GM18517 (cell line): Measurements from ENCODE around the gene MCRS1.
"Not testable (repeated sequence)": the region's sequence is repeated elsewhere in the genome, so short reads cannot be mapped to it uniquely, and the experiment has no call there.

ENCODE experiments used
- ATAC-seq: cut with Tn5 transposase; IDR thresholded peaks from one replicate; pipeline ENCODE4 v1.9.1; 2021; ENCODE audit warnings: mild to moderate bottlenecking, moderate library complexity; ENCODE audit not compliant: unreplicated experiment

The MCRS1 gene

DNA sequence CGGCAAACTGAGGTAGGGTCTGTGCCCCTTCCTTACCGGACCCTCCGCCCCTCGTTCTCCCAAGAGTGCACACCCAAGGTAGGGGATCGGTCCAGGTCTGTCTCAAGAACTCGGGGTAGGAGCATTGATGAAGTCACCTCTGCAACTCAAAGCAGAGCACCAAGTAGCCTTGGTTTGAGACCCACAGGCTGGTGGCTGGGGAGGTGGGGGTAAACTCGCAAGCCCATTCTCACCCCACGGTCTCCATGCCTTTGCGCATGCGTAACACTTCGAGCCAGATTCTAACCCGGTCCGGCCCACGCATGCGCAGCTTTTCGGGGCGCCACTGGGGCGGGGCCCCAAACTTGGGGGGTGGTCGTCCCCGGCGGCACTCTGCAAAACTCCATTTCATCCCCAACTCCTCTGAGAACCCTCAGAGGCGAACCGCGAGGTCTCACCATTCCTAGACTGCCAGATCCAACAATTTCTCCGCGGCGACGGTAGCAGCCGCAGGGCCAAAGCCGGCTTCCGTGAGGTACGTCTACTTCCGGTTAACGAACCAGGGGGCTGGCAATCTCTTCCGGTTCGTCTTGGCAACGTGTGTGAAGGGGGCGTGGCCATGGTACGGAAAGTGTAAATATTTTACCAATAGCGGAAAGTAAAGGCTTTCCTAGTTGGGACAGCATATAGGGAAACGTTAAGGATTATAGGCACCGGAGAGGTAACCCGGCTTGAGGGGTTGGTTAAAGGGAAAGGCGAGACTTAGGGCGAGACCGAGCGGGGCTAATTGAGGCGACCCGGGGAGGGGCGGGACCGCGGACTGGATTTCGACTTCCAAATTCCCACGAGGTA, at the start of gene MCRS1:
TSS of gene MCRS1 (minus strand) at position 532 of the 831 bp plus-strand sequence. CDS start 1,411 bp downstream, outside the sequence.
- peak; percentile 85 for ATAC-seq

DNA sequence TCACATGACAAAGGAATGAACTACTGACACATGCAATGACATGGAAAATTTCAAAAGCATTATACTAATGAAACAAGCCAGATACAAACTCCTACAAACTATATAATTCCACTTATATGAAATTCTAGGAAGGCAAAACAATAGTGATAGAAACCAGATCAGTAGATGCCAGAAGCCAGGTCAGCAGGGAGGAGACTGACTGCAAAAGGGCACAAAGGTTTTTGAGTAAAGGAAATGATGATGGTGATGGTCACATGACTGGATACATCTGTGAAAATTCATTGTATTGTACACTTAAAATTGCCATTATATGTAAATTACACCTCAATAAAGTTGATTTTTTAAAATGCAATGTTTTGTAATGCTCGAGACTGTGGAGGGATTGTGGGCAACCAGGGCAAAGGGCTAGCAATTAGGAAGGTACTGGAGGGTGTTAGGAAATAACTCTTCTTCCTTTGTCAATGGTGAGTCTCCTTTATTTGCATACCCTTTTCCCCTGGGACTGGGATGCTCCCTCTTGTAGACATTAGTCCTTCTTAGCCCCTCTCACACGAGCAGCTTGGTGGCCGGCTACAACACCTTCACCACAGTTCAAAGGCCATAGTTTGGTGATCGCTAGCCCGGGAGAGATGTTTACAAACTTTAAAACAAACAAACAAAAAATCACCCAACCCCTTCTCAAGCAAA, 48.7 kb upstream of the MCRS1 start:
- ATAC-seq = no peak

DNA sequence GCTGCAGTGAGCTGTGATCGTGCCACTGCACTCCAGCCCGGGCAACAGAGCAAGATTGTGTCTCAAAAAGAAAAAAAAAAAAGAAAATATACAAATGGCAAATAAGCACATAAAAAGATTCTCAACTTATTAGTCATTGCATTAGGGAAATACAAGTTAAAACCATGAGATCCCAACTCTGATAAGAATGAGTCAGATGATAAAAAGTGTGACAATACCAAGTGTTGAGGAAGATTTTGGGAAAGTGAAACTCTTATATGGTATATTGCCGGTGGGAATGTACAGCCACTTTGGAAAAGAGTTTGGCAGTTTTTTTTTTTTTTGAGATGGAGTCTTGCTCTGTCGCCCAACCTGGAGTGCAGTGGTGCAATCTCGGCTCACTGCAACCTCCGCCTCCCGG, 47.8 kb upstream of the MCRS1 start:
- no peak for ATAC-seq

GRCh38 chr12:49612210-49612609, 44.3 kb upstream of the MCRS1 start:
- no peak for ATAC-seq

GRCh38 chr12:49610785-49611184, 42.8 kb upstream of the MCRS1 start:
- not testable (repeated sequence) for ATAC-seq

GRCh38 chr12:49609875-49610154, 41.9 kb upstream of the MCRS1 start:
- ATAC-seq = no peak

- no peak for ATAC-seq
Observed at GRCh38 chr12:49609059-49609874, 41.3 kb upstream of the MCRS1 start.

DNA sequence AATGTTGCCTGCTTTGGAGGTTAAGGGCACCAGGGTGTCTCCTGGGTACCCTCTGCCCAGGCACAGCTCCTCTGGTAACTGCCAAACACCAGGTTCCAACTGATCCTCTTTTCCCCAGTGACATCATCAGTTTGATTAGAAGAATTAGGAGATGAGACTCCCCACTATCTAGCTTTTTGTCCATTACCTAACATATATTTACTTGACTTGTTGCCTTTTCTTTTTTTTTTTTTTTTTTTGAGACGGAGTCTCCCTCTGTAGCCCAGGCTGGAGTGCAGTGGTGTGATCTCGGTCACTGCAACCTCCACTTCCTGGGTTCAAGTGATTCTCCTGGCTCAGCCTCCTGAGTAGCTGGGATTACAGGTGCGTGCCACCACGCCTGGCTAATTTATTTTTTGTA, 37.6 kb upstream of the MCRS1 start, which contains the start of gene FAM186B:
TSS of gene FAM186B (minus strand) at position 101 of the 400 bp plus-strand sequence. CDS start 162 bp downstream, outside the sequence.
- not testable (repeated sequence) for ATAC-seq

DNA sequence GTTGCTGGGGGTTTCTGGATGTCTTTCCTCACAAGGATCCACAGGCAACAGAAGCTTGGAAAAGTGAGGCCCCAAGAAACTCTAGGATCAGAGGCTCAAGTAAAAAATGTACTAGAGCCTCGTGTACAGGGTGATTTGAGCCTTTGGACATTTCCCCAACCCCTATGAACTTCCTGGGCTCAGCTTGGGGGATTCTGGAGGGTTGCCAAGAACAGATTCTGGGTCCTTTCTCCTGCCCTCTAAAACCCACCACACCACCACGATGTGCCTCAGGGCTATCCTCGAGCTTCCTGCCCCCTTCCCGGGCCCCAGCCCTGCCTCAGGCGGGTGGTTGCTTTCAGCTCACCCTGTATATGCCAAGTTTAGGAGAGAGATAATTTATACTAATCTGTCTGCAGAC, 36.9 kb upstream of the MCRS1 start:
- ATAC-seq = no peak

DNA sequence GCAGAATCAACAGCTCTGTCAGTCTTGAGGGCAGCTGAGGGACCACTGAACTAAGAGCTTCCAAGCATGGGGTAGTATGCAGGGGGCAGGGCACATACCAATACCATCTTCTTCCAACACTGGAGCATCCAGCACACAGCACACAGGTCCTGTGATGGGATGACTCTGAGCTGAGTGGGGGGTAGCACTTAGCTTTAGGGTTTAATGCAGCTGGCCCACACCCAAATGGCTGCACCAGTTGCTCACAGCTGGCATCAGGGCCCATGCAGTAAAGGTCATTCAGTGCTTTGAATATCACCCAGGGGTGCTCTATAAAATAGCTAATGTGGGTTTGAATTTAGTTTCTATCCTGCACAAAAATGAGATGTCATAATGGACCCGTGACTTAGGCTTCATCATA, 35.8 kb upstream of the MCRS1 start:
- ATAC-seq = no peak

- no peak for ATAC-seq
Observed at GRCh38 chr12:49599961-49600360, 32.0 kb upstream of the MCRS1 start.

DNA sequence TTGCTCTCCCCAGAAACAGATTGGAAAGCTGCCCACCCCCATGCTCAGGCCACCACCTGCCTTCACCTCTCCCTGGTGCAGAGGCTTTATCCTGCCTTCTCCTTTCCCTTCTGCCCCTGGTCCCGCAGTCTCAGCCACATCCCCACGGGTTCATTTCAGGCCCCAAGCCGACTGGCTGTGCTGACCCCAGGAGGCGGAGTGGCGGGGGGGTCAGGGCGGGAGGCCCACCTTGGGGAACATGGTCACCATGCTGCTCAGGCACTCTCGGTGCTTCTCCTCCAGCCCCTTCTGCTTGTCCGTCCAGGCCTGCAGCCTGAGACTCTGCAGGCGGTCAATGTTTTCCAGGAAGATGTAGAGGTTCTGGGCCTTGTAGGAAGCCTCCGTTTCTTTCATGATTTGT, 30.6 kb upstream of the MCRS1 start:
- ATAC-seq = no peak

GRCh38 chr12:49588721-49589516, 21.0 kb upstream of the MCRS1 start:
- ATAC-seq = no peak

- no peak for ATAC-seq
Observed at GRCh38 chr12:49588281-49588680, 20.3 kb upstream of the MCRS1 start.

GRCh38 chr12:49587174-49587908, 19.4 kb upstream of the MCRS1 start:
- no peak for ATAC-seq

DNA sequence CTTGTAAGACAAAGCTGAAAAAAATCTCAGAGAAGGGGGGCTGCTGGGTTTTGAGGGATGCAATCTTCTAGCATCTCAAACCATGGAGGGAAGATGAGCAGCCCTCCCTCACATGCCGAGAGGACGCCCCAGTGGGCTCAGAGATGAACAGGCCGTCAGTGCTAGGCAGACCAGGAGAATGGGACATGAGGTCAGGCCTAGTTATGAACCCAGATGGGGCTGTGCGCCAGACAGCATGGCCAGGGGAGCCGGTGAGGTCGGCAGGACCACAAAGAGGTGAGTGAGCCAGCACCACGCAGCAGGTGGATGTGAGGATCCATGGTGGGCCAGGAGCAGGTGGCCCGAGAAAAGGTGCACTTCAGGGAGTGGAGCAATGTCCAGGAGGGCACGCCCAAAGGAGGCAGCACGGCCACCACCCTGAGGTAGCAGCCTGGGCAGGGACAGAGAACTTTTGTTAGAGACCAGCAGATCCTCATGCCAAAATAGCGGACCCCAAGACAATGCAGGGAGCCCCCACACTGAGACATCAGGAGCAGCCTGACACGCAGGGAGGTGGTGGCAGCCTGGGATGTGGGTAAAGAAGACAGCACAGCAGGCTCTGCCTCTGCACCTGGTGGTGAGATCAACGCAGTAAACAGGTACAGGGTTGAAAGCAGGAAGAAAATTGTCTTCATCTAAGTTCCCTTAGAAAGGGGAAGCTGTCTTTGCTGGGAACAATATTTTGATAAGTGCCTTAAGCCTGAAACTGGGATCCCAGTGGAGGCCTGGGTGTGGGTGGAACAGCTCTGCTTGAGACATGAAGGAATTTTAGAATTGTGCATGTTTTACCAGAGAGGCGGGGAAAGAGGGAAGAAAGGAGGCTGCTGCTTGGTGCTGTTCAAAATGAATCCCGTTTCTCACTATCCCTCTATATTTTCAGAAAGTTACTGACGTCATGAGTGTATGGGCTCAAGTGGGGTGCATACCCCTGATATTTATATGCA, 17.8 kb upstream of the MCRS1 start:
- ATAC-seq = no peak

- no peak for ATAC-seq
Observed at GRCh38 chr12:49584591-49584990, 16.6 kb upstream of the MCRS1 start.

DNA sequence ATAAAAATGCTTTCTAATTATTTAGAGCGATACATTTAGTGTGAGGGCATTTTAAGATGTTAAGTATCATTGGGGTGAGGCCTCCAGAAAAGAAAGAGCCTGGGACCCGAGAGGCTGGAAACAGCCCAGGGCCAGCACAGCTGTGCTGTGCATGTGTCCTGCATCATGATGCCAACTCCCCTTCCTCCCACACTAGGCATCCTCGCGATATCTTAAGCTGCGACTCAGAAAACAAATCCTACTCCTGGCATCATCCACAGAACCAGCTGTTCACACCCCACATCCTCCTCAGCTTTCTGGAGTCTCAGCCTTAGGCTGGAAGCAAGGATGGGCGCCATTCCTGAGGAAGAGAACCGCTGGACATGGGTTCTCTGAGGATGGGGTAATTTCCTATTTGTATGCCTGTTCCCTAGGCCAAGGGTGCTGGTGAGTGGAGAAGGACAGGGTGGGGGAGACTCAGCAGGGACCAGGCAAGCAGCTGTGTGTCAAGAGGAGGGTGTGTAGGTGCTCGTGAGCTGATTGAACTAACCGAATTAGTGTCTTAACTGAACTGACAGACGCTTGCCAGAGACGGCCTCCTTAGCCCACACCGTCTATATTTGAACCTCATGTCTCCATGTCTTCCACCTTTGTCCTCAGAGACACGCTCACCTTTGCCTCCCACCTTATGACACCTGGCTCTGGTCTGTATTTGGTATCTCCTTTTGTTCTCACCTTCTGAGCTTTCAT, 15.6 kb upstream of the MCRS1 start:
- no peak for ATAC-seq
